Neural cell (in vitro differentiated cells): Measurements from ENCODE around the gene SEMA3F. TPM values are rescaled to one million over a fixed set of nuclear protein-coding genes. Genes with fewer than 3 reads are reported as not detected.
A peak's percentile ranks its signal among the peaks of the same experiment; 100 is the strongest.

Experiments used
- H2AFZ ChIP-seq: fragments of 200-600, 300-800 bp; sonication (generic), shearing (Covaris generic); 2 replicates; pipeline ENCODE4 v1.6.0; 2014; ENCODE audit warnings: low read depth, mild to moderate bottlenecking, antibody characterized with exemption, low read length, moderate library complexity
- H3F3A ChIP-seq: fragments of 200-600 bp; shearing (Covaris generic); 2 replicates; pipeline ENCODE4 v1.6.1; 2016; ENCODE audit warnings: mild to moderate bottlenecking, moderate library complexity, mixed read lengths, antibody characterized with exemption, low read length; ENCODE audit not compliant: insufficient read depth, poor library complexity, severe bottlenecking
- H3K27ac ChIP-seq: fragments of 200-600, 300-800 bp; sonication (generic), shearing (Covaris generic); 2 replicates; pipeline ENCODE4 v1.5.1; 2014; ENCODE audit warnings: mild to moderate bottlenecking, low read length, moderate library complexity
- H3K27me3 ChIP-seq: fragments of 300-800, 200-600 bp; sonication (generic), shearing (Covaris generic); 2 replicates; pipeline ENCODE4 v1.6.0; 2014; ENCODE audit warnings: mild to moderate bottlenecking, low read depth, low read length, moderate library complexity; ENCODE audit not compliant: insufficient read depth
- H3K36me3 ChIP-seq: fragments of 300-800, 200-600 bp; sonication (generic), shearing (Covaris generic); 2 replicates; pipeline ENCODE4 v1.5.1; 2014; ENCODE audit warnings: mild to moderate bottlenecking, antibody characterized with exemption, low read length, moderate library complexity; ENCODE audit not compliant: insufficient read depth
- H3K4me2 ChIP-seq: fragments of 300-800, 200-600 bp; sonication (generic), shearing (Covaris generic); 2 replicates; pipeline ENCODE4 v1.6.0; 2014; ENCODE audit warnings: mild to moderate bottlenecking, low read length
- H3K4me3 ChIP-seq: fragments of 300-800, 200-600 bp; sonication (generic), shearing (Covaris generic); 2 replicates; pipeline ENCODE4 v1.5.1; 2014; ENCODE audit warnings: mild to moderate bottlenecking, low read length, moderate library complexity
- H3K79me2 ChIP-seq: fragments of 200-600 bp; shearing (Covaris generic); replicated peaks from 2 replicates; pipeline ENCODE4 v1.6.0; 2014; ENCODE audit warnings: mild to moderate bottlenecking, low read length, moderate library complexity; ENCODE audit not compliant: insufficient read depth
- H3K9ac ChIP-seq: fragments of 300-800, 200-600 bp; sonication (generic), shearing (Covaris generic); 2 replicates; pipeline ENCODE4 v1.6.1; 2016; ENCODE audit warnings: mild to moderate bottlenecking, low read length, mixed read lengths
- H3K9me2 ChIP-seq: fragments of 200-600 bp; shearing (Covaris generic); 2 replicates; pipeline ENCODE4 v1.6.1; 2016; ENCODE audit warnings: mild to moderate bottlenecking, low read length, mixed read lengths; ENCODE audit not compliant: insufficient read depth
- H3K9me3 ChIP-seq: fragments of 200-600, 300-800 bp; sonication (generic), shearing (Covaris generic); 2 replicates; pipeline ENCODE4 v1.6.1; 2016; ENCODE audit warnings: mild to moderate bottlenecking, mixed run types, low read length, moderate library complexity, mixed read lengths
- H4K20me1 ChIP-seq: fragments of 200-600 bp; shearing (Covaris generic); 2 replicates; pipeline ENCODE4 v1.6.1; 2016; ENCODE audit warnings: mild to moderate bottlenecking, mixed run types; ENCODE audit not compliant: insufficient read depth
- EP300 ChIP-seq: fragments of 450-650 bp; conservative IDR thresholded peaks from 2 replicates; pipeline ENCODE4 v1.6.1; 2014; ENCODE audit warnings: antibody characterized with exemption, mild to moderate bottlenecking, moderate library complexity; ENCODE audit not compliant: poor library complexity, severe bottlenecking
- EZH2 ChIP-seq: fragments of 200-600, 300-800 bp; shearing (Covaris generic), sonication (generic); IDR thresholded peaks from 2 replicates; pipeline ENCODE4 v1.6.1; 2014; ENCODE audit warnings: antibody characterized with exemption, low read length, borderline replicate concordance, mild to moderate bottlenecking; ENCODE audit not compliant: insufficient read depth, poor library complexity, severe bottlenecking
- MXI1 ChIP-seq: fragments of 450-650 bp; conservative IDR thresholded peaks from 2 replicates; pipeline ENCODE4 v1.6.1; 2014; ENCODE audit warnings: antibody characterized with exemption, mild to moderate bottlenecking; ENCODE audit not compliant: poor library complexity, severe bottlenecking
- POLR2AphosphoS5 ChIP-seq: IDR thresholded peaks from 2 replicates; pipeline ENCODE4 v1.6.1; 2012
- RAD21 ChIP-seq: fragments of 450-650 bp; conservative IDR thresholded peaks from 2 replicates; pipeline ENCODE4 v1.6.1; 2014; ENCODE audit warnings: antibody characterized with exemption, mild to moderate bottlenecking, moderate library complexity
- SMC3 ChIP-seq: fragments of 450-650 bp; conservative IDR thresholded peaks from 2 replicates; pipeline ENCODE4 v1.6.1; 2014; ENCODE audit warnings: antibody characterized with exemption, mild to moderate bottlenecking, moderate library complexity; ENCODE audit not compliant: poor library complexity
- TAF1 ChIP-seq: IDR thresholded peaks from 2 replicates; pipeline ENCODE4 v1.6.1; 2012; ENCODE audit warnings: low read depth
- polyA plus RNA-seq: library from polyadenylated mRNA; depleted of rRNA; stranded (reverse); fragments of >200 nt; gene quantifications from 2 replicates; pipeline ENCODE4 v1.2.3, GENCODE V29; 2014
- TF ChIP-seq, protein P1 (sequence below): fragments of 450-650 bp; IDR thresholded peaks from 2 replicates; pipeline ENCODE4 v1.5.1; 2014; ENCODE audit warnings: antibody characterized with exemption, mild to moderate bottlenecking, moderate library complexity; ENCODE audit not compliant: poor library complexity, severe bottlenecking
- TF ChIP-seq, protein P2 (sequence below): IDR thresholded peaks from 2 replicates; pipeline ENCODE4 v1.6.1; 2012; ENCODE audit warnings: borderline replicate concordance

SEMA3F gene
- polyA plus RNA-seq, 1 donor from 2014 or later: 17.0 TPM

GRCh38 chr3:50132421-50133282, 22.5 kb upstream of the SEMA3F start:
- H3F3A ChIP-seq: no peaks in the 10 kb centered on the region
- H3K9me2 ChIP-seq: no peaks in the 10 kb centered on the region
- H3K9ac ChIP-seq: peak overlapping the region; percentile 72
- H3K4me2 ChIP-seq: peak overlapping the region; percentile 72
- H3K36me3 ChIP-seq: no peaks in the 10 kb centered on the region
- no peak for TF ChIP-seq RAD21
- TF ChIP-seq, protein P1, sequence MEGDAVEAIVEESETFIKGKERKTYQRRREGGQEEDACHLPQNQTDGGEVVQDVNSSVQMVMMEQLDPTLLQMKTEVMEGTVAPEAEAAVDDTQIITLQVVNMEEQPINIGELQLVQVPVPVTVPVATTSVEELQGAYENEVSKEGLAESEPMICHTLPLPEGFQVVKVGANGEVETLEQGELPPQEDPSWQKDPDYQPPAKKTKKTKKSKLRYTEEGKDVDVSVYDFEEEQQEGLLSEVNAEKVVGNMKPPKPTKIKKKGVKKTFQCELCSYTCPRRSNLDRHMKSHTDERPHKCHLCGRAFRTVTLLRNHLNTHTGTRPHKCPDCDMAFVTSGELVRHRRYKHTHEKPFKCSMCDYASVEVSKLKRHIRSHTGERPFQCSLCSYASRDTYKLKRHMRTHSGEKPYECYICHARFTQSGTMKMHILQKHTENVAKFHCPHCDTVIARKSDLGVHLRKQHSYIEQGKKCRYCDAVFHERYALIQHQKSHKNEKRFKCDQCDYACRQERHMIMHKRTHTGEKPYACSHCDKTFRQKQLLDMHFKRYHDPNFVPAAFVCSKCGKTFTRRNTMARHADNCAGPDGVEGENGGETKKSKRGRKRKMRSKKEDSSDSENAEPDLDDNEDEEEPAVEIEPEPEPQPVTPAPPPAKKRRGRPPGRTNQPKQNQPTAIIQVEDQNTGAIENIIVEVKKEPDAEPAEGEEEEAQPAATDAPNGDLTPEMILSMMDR: no peak
- TF ChIP-seq MXI1: peak; percentile 49
- TF ChIP-seq POLR2AphosphoS5: peak; percentile 11
- TF ChIP-seq, protein P2, sequence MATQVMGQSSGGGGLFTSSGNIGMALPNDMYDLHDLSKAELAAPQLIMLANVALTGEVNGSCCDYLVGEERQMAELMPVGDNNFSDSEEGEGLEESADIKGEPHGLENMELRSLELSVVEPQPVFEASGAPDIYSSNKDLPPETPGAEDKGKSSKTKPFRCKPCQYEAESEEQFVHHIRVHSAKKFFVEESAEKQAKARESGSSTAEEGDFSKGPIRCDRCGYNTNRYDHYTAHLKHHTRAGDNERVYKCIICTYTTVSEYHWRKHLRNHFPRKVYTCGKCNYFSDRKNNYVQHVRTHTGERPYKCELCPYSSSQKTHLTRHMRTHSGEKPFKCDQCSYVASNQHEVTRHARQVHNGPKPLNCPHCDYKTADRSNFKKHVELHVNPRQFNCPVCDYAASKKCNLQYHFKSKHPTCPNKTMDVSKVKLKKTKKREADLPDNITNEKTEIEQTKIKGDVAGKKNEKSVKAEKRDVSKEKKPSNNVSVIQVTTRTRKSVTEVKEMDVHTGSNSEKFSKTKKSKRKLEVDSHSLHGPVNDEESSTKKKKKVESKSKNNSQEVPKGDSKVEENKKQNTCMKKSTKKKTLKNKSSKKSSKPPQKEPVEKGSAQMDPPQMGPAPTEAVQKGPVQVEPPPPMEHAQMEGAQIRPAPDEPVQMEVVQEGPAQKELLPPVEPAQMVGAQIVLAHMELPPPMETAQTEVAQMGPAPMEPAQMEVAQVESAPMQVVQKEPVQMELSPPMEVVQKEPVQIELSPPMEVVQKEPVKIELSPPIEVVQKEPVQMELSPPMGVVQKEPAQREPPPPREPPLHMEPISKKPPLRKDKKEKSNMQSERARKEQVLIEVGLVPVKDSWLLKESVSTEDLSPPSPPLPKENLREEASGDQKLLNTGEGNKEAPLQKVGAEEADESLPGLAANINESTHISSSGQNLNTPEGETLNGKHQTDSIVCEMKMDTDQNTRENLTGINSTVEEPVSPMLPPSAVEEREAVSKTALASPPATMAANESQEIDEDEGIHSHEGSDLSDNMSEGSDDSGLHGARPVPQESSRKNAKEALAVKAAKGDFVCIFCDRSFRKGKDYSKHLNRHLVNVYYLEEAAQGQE: peak; percentile 69
- TF ChIP-seq EP300: peak; percentile 73
- peak; percentile 8 for TF ChIP-seq TAF1
- TF ChIP-seq SMC3: peak; percentile 16
- TF ChIP-seq EZH2: no peak
- peak overlapping the region; percentile 91 for H3K27ac ChIP-seq
- H2AFZ ChIP-seq: no peak overlapping the region
- H3K4me3 ChIP-seq: peak overlapping the region; percentile 58
- H3K79me2 ChIP-seq: no peaks in the 10 kb centered on the region
- no peaks in the 10 kb centered on the region for H3K27me3 ChIP-seq
- H3K9me3 ChIP-seq: no peaks in the 10 kb centered on the region
- H4K20me1 ChIP-seq: no peaks in the 10 kb centered on the region

DNA sequence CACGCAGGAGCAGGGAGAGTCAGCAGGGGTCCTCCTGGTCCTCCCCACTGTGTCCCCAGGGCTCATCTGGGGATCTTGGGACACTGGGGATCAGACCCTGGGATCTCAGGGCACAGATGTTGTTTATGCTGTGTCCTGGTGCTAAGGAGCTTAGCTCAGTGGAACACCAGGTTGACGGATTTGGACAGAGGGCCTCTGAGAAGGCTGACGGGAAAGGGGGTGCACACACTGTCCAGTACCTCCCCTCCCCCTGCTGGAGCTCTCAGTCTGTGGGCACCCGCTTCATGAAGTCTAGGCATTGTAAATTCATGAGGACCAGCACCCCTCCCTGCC, 21.9 kb upstream of the SEMA3F start:
- peak overlapping the region; percentile 72 for H3K4me2 ChIP-seq
- no peaks in the 10 kb centered on the region for H3K27me3 ChIP-seq
- H3K79me2 ChIP-seq: no peaks in the 10 kb centered on the region
- peak overlapping the region; percentile 91 for H3K27ac ChIP-seq
- no peak overlapping the region for H2AFZ ChIP-seq
- no peaks in the 10 kb centered on the region for H3K36me3 ChIP-seq
- no peaks in the 10 kb centered on the region for H4K20me1 ChIP-seq
- TF ChIP-seq, protein P1: no peak
- peak; percentile 9 for TF ChIP-seq TAF1
- no peaks in the 10 kb centered on the region for H3K9me3 ChIP-seq
- H3K9ac ChIP-seq: peak overlapping the region; percentile 72
- H3F3A ChIP-seq: no peaks in the 10 kb centered on the region
- H3K4me3 ChIP-seq: peak overlapping the region; percentile 58
- H3K9me2 ChIP-seq: no peaks in the 10 kb centered on the region
